Natural killer cell (primary cell): ENCODE results near the gene MOCS2. TPM values are rescaled to one million over a fixed set of nuclear protein-coding genes. Genes with fewer than 3 reads are reported as not detected.

Experiments
- ATAC-seq, 3 donors: fragments of 150-1000 bp in 2 of 3; fragments of 200-7000 bp in 1 of 3; cut with Tn5 transposase; 1 replicate in 1 of 3; 2 replicates in 2 of 3; pipeline ENCODE4 v1.10.0; 2021; ENCODE audit warnings: mild to moderate bottlenecking in 2 of 3, moderate library complexity in 2 of 3
- DNase-seq, 2 donors: peaks; one replicate each; pipeline versions ENCODE4 v3.0.0 to v3.0.0-alpha.2; 2013 to 2021; ENCODE audit warnings: mixed read lengths in 1 of 2
- H3K27ac ChIP-seq: one replicate; pipeline ENCODE4 v1.5.1; 2013; ENCODE audit warnings: mild to moderate bottlenecking, low read length
- H3K27me3 ChIP-seq: one replicate; pipeline ENCODE4 v1.6.1; 2013; ENCODE audit warnings: low read length; ENCODE audit not compliant: control insufficient read depth, insufficient read depth
- H3K36me3 ChIP-seq: one replicate; pipeline ENCODE4 v1.6.1; 2013; ENCODE audit warnings: low read length; ENCODE audit not compliant: control insufficient read depth, insufficient read depth
- H3K4me1 ChIP-seq: one replicate; pipeline ENCODE4 v1.6.1; 2013; ENCODE audit warnings: low read length; ENCODE audit not compliant: control insufficient read depth, insufficient read depth
- H3K4me3 ChIP-seq: one replicate; pipeline ENCODE4 v1.5.1; 2013; ENCODE audit warnings: low read length
- H3K9me3 ChIP-seq: one replicate; pipeline ENCODE4 v1.6.1; 2013; ENCODE audit warnings: low read length; ENCODE audit not compliant: control insufficient read depth, insufficient read depth
- H3K27ac Mint-ChIP-seq, 2 donors: one replicate each; pipeline ENCODE4 v1.8.0; 2022; ENCODE audit warnings: mild to moderate bottlenecking in 2 of 2, mixed read lengths in 2 of 2, moderate library complexity in 1 of 2
- H3K27me3 Mint-ChIP-seq, 2 donors: one replicate each; pipeline ENCODE4 v1.8.0; 2022; ENCODE audit warnings: low read depth in 2 of 2, mixed read lengths in 2 of 2
- H3K36me3 Mint-ChIP-seq: one replicate; pipeline ENCODE4 v1.8.0; 2022; ENCODE audit warnings: mixed read lengths
- H3K4me1 Mint-ChIP-seq, 2 donors: one replicate each; pipeline ENCODE4 v1.8.0; 2022; ENCODE audit warnings: mixed read lengths in 2 of 2
- H3K4me3 Mint-ChIP-seq: one replicate; pipeline ENCODE4 v1.8.0; 2022; ENCODE audit warnings: mild to moderate bottlenecking, moderate library complexity, mixed read lengths
- H3K9me3 Mint-ChIP-seq, 2 donors: one replicate each; pipeline ENCODE4 v1.8.0; 2022; ENCODE audit warnings: mixed read lengths in 2 of 2
- CTCF ChIP-seq: fragments of 200-600 bp; IDR thresholded peaks from one replicate; pipeline ENCODE4 v1.8.0; 2022; ENCODE audit warnings: antibody characterized with exemption
- WGBS: methylation state at CpG from one replicate; pipeline ENCODE4 v1.1.7; 2013; ENCODE audit warnings: missing lambda C conversion rate; ENCODE audit not compliant: insufficient coverage; 5-methylcytosine and 5-hydroxymethylcytosine counted together
- intact Hi-C: fragments of 100-400 bp; cut with micrococcal nuclease; formaldehyde crosslinking; loops from one replicate; pipeline ENCODE4 v1.14.2; 2022
- total RNA-seq, 4 donors: library from RNA; stranded (reverse); fragments of 120-200 nt in 1 of 4; gene quantifications; one replicate each; pipeline versions ENCODE4 v1.2.3 to v1.2.4, GENCODE V29; 2013 to 2022

The MOCS2 gene
- total RNA-seq, 3 donors from 2014 or later (not counting 1 experiment from before 2014, with no cell fraction given), result 13.8 to 15.9 (median 14.7) TPM

- WGBS, result 93% methylated on average over 5 of the region's 5 CpGs
- Mint-ChIP-seq H3K9me3 (no peaks in the 10 kb centered on the region), H3K4me1 (no peaks in the 10 kb centered on the region), H3K27ac (no peak overlapping the region), H3K27me3 (peaks cover 15 to 27% of the 10 kb centered on the region in 2 donors), H3K36me3 (no peaks in the 10 kb centered on the region), H3K4me3 (no peak overlapping the region)
- ATAC-seq (no peak), DNase-seq (no peak)
- TF ChIP-seq CTCF, result no peak
- Histone ChIP-seq H3K4me3 (no peak overlapping the region), H3K27me3 (peaks cover 4% of the 10 kb centered on the region), H3K27ac (no peak overlapping the region), H3K4me1 (no peaks in the 10 kb centered on the region), H3K9me3 (no peaks in the 10 kb centered on the region), H3K36me3 (no peaks in the 10 kb centered on the region)
- intact Hi-C loops, result no loop called here
These were observed 50.3 kb downstream of the MOCS2 start for GRCh38 chr5:53059281-53059680.

- TF ChIP-seq CTCF, result no peak
- H3K9me3 Mint-ChIP-seq, result no peaks in the 10 kb centered on the region
- no peak overlapping the region for H3K4me3 Mint-ChIP-seq
- peaks cover 13 to 29% of the 10 kb centered on the region in 2 donors for H3K27me3 Mint-ChIP-seq
- H3K4me3 ChIP-seq, result no peak overlapping the region
- DNase-seq (no peak), ATAC-seq (no peak)
- intact Hi-C loops, result no loop called here
- H3K4me1 Mint-ChIP-seq, result no peaks in the 10 kb centered on the region
- H3K36me3 Mint-ChIP-seq, result no peaks in the 10 kb centered on the region
- no peaks in the 10 kb centered on the region for H3K27me3 ChIP-seq
- no peaks in the 10 kb centered on the region for H3K36me3 ChIP-seq
- H3K27ac ChIP-seq, result no peak overlapping the region
- no peaks in the 10 kb centered on the region for H3K4me1 ChIP-seq
- WGBS, result 77% methylated on average over 4 of the region's 5 CpGs
- H3K27ac Mint-ChIP-seq, result no peak overlapping the region
- no peaks in the 10 kb centered on the region for H3K9me3 ChIP-seq
These were observed 54.2 kb downstream of the MOCS2 start for GRCh38 chr5:53055365-53055764.

GRCh38 chr5:53053364-53053763, 56.2 kb downstream of the MOCS2 start:
- Histone ChIP-seq H3K27me3 (no peaks in the 10 kb centered on the region), H3K27ac (no peak overlapping the region), H3K4me1 (no peaks in the 10 kb centered on the region), H3K4me3 (no peak overlapping the region), H3K36me3 (no peaks in the 10 kb centered on the region), H3K9me3 (no peaks in the 10 kb centered on the region)
- H3K9me3 Mint-ChIP-seq, result no peaks in the 10 kb centered on the region
- no peak overlapping the region for H3K27ac Mint-ChIP-seq
- 89% methylated on average over 4 of the region's 4 CpGs for WGBS
- no peaks in the 10 kb centered on the region for H3K4me1 Mint-ChIP-seq
- no peak for DNase-seq
- peaks cover 9 to 11% of the 10 kb centered on the region in 2 donors for H3K27me3 Mint-ChIP-seq
- TF ChIP-seq CTCF, result no peak
- intact Hi-C loops, result no loop called here
- no peak for ATAC-seq
- no peaks in the 10 kb centered on the region for H3K36me3 Mint-ChIP-seq
- no peak overlapping the region for H3K4me3 Mint-ChIP-seq

GRCh38 chr5:53052499-53052898, 57.1 kb downstream of the MOCS2 start:
- Histone ChIP-seq H3K4me1 (no peaks in the 10 kb centered on the region), H3K9me3 (no peaks in the 10 kb centered on the region), H3K36me3 (no peaks in the 10 kb centered on the region), H3K4me3 (no peak overlapping the region), H3K27me3 (no peaks in the 10 kb centered on the region), H3K27ac (no peak overlapping the region)
- intact Hi-C loops, result no loop called here
- Mint-ChIP-seq H3K27ac (no peak overlapping the region), H3K4me3 (no peak overlapping the region), H3K27me3 (peaks cover 6% of the 10 kb centered on the region in 2 donors), H3K9me3 (no peaks in the 10 kb centered on the region), H3K4me1 (no peaks in the 10 kb centered on the region), H3K36me3 (no peaks in the 10 kb centered on the region)
- no peak for ATAC-seq
- 81% methylated on average over 2 of the region's 2 CpGs for WGBS
- DNase-seq, result no peak
- TF ChIP-seq CTCF, result no peak
